Thyroid gland (tissue), 4 donors: ENCODE data around the gene AFF2. TPM values are rescaled to one million over a fixed set of nuclear protein-coding genes. Genes with fewer than 3 reads are reported as not detected.

ENCODE experiments used
- DNase-seq, 2 donors: peaks; one replicate each; pipeline ENCODE4 v3.0.0-alpha.2; 2019
- H3K27ac ChIP-seq, 3 donors: fragments of 200-600 bp; sonication (generic); 1 replicate in 2 of 3; 2 replicates in 1 of 3; pipeline ENCODE4 v1.5.1; 2016 to 2019; ENCODE audit warnings: mild to moderate bottlenecking in 1 of 3, moderate library complexity in 1 of 3
- H3K27me3 ChIP-seq: fragments of 200-600 bp; sonication (generic); one replicate; pipeline ENCODE4 v1.5.1; 2019
- H3K36me3 ChIP-seq, 2 donors: fragments of 200-600 bp; sonication (generic); one replicate each; pipeline ENCODE4 v1.5.1; 2016 to 2019
- H3K4me1 ChIP-seq, 2 donors: fragments of 200-600 bp; sonication (generic); one replicate each; pipeline ENCODE4 v1.5.1; 2017 to 2019
- H3K4me3 ChIP-seq, 3 donors: fragments of 200-600 bp; sonication (generic); replicated peaks in 1 of 3; 1 replicate in 2 of 3; 2 replicates in 1 of 3; pipeline ENCODE4 v1.5.1; 2016; ENCODE audit warnings: mild to moderate bottlenecking in 1 of 3
- H3K9me3 ChIP-seq: fragments of 200-600 bp; sonication (generic); one replicate; pipeline ENCODE4 v1.5.1; 2017
- CTCF ChIP-seq, 6 experiments: fragments of 200-600 bp in 3 of 6; fragments of 450-650 bp in 3 of 6; sonication (generic) in 3 of 6; IDR thresholded peaks; one replicate each; pipeline ENCODE4 v1.5.1; 2016 to 2019; ENCODE audit warnings: antibody characterized with exemption in 6 of 6, mild to moderate bottlenecking in 2 of 6, inconsistent platforms in 1 of 6, moderate library complexity in 1 of 6
- POLR2A ChIP-seq, 2 donors: fragments of 450-650 bp; IDR thresholded peaks; one replicate each; pipeline ENCODE4 v1.6.1; 2017; ENCODE audit warnings: antibody characterized with exemption in 2 of 2, mild to moderate bottlenecking in 2 of 2, moderate library complexity in 1 of 2
- WGBS, 2 donors: methylation state at CpG; one replicate each; pipeline ENCODE4 v1.1.5; 2017; 5-methylcytosine and 5-hydroxymethylcytosine counted together
- intact Hi-C: fragments of 100-400 bp; cut with DNase I; formaldehyde crosslinking; loops from one replicate; pipeline ENCODE4 v1.15.1; 2023
- total RNA-seq, 4 donors: library from RNA; depleted of rRNA; stranded (reverse); fragments of >200 nt; gene quantifications; one replicate each; pipeline ENCODE4 v1.2.3, GENCODE V29; 2016

Gene AFF2
- total RNA-seq, 4 donors from 2014 or later: 3.7 to 6.5 (median 4.4) TPM

GRCh38 chrX:148540114-148540513, 39.7 kb downstream of the AFF2 start:
- DNase-seq: no peak
- intact Hi-C loops: no loop called here

GRCh38 chrX:148540671-148541583, 40.5 kb downstream of the AFF2 start:
- no peak for DNase-seq
- Histone ChIP-seq H3K36me3 (no peaks in the 10 kb centered on the region), H3K4me1 (no peaks in the 10 kb centered on the region), H3K4me3 (no peak overlapping the region), H3K27me3 (no peaks in the 10 kb centered on the region), H3K9me3 (no peaks in the 10 kb centered on the region), H3K27ac (no peak overlapping the region)
- intact Hi-C loops: no loop called here
- TF ChIP-seq CTCF (IDR thresholded peaks at IDR 0.05): no peak
- TF ChIP-seq POLR2A (IDR thresholded peaks at IDR 0.05): no peak
- WGBS, 2 donors: 87 to 91% methylated on average over 10 of the region's 10 CpGs

More at GRCh38 chrX:148540114-148540513, 39.7 kb downstream of the AFF2 start:
- no peaks in the 10 kb centered on the region for H3K27me3 ChIP-seq
- H3K36me3 ChIP-seq: no peaks in the 10 kb centered on the region
- H3K4me1 ChIP-seq: no peaks in the 10 kb centered on the region
- no peak for TF ChIP-seq CTCF (IDR thresholded peaks at IDR 0.05)
- TF ChIP-seq POLR2A (IDR thresholded peaks at IDR 0.05): no peak
- 63 to 91% methylated on average over 1 of the region's 1 CpG for WGBS, 2 donors
- no peaks in the 10 kb centered on the region for H3K9me3 ChIP-seq
- no peak overlapping the region for H3K4me3 ChIP-seq
- no peak overlapping the region for H3K27ac ChIP-seq

GRCh38 chrX:148541584-148541940, 41.1 kb downstream of the AFF2 start:
- H3K27ac ChIP-seq: no peak overlapping the region
- no peaks in the 10 kb centered on the region for H3K4me1 ChIP-seq
- no peak for TF ChIP-seq POLR2A (IDR thresholded peaks at IDR 0.05)
- TF ChIP-seq CTCF (IDR thresholded peaks at IDR 0.05): no peak
- no peak for DNase-seq
- H3K27me3 ChIP-seq: no peaks in the 10 kb centered on the region
- H3K36me3 ChIP-seq: no peaks in the 10 kb centered on the region
- intact Hi-C loops: no loop called here
- H3K9me3 ChIP-seq: no peaks in the 10 kb centered on the region
- H3K4me3 ChIP-seq: no peak overlapping the region

- intact Hi-C loops: no loop called here
- no peaks in the 10 kb centered on the region for H3K27me3 ChIP-seq
- 91% methylated on average over 5 of the region's 5 CpGs for WGBS, 2 donors
Measured at GRCh38 chrX:148542481-148543255, 42.3 kb downstream of the AFF2 start.

More at GRCh38 chrX:148542481-148543255, 42.3 kb downstream of the AFF2 start:
- Histone ChIP-seq H3K27ac (no peak overlapping the region), H3K9me3 (no peaks in the 10 kb centered on the region), H3K36me3 (no peaks in the 10 kb centered on the region), H3K4me1 (no peaks in the 10 kb centered on the region), H3K4me3 (no peak overlapping the region)
- TF ChIP-seq CTCF (IDR thresholded peaks at IDR 0.05): no peak
- TF ChIP-seq POLR2A (IDR thresholded peaks at IDR 0.05): no peak
- no peak for DNase-seq
